T-helper 2 cell (primary cell): Measurements from ENCODE around the gene WASF3.
"Not testable (repeated sequence)": the region's sequence is repeated elsewhere in the genome, so short reads cannot be mapped to it uniquely, and the experiment has no call there.

Experiments used
- DNase-seq, 5 experiments: peaks; one replicate each; pipeline versions ENCODE4 v3.0.0 to v3.0.0-alpha.2; 2012 to 2022

The WASF3 gene

GRCh38 chr13:26636073-26636472 is 78.6 kb downstream of the WASF3 start:
- DNase-seq, result not testable (repeated sequence)

- DNase-seq, result no peak
These were observed 89.1 kb downstream of the WASF3 start for GRCh38 chr13:26646603-26647002.

GRCh38 chr13:26651234-26651633 is 93.8 kb downstream of the WASF3 start:
- DNase-seq, result no peak

- DNase-seq, result no peak
These were observed 95.8 kb downstream of the WASF3 start for GRCh38 chr13:26653310-26653709.

- DNase-seq, result no peak
These were observed 96.4 kb downstream of the WASF3 start for GRCh38 chr13:26653842-26654241.

GRCh38 chr13:26656919-26657318 is 99.4 kb downstream of the WASF3 start:
- DNase-seq, result peak in 1 of 5 experiments; percentile 15

GRCh38 chr13:26658448-26659385 is 101.2 kb downstream of the WASF3 start:
- no peak for DNase-seq

GRCh38 chr13:26660185-26660584 is 102.7 kb downstream of the WASF3 start:
- DNase-seq, result no peak

- peak in 1 of 5 experiments; percentile 6 for DNase-seq
These were observed 103.3 kb downstream of the WASF3 start for GRCh38 chr13:26660766-26661165.

- no peak for DNase-seq
These were observed 106.3 kb downstream of the WASF3 start for GRCh38 chr13:26663791-26664190.

- DNase-seq, result no peak
These were observed 106.8 kb downstream of the WASF3 start for GRCh38 chr13:26664286-26664685.

- no peak for DNase-seq
These were observed 107.4 kb downstream of the WASF3 start for GRCh38 chr13:26664876-26665275.

- peak in 1 of 5 experiments; percentile 56 for DNase-seq
These were observed 111.1 kb downstream of the WASF3 start for GRCh38 chr13:26668357-26669146.

- DNase-seq, result no peak
These were observed 116.4 kb downstream of the WASF3 start for GRCh38 chr13:26673890-26674289.

- DNase-seq, result no peak
These were observed 119.7 kb downstream of the WASF3 start for GRCh38 chr13:26677156-26677555.

GRCh38 chr13:26678330-26678729 is 120.8 kb downstream of the WASF3 start:
- no peak for DNase-seq

GRCh38 chr13:26678796-26679195 is 121.3 kb downstream of the WASF3 start:
- no peak for DNase-seq

GRCh38 chr13:26679411-26680122 is 122.1 kb downstream of the WASF3 start:
- no peak for DNase-seq

- no peak for DNase-seq
These were observed 122.6 kb downstream of the WASF3 start for GRCh38 chr13:26680123-26680450.

- no peak for DNase-seq
These were observed 123.1 kb downstream of the WASF3 start for GRCh38 chr13:26680572-26680971.

GRCh38 chr13:26681036-26681435 is 123.6 kb downstream of the WASF3 start:
- no peak for DNase-seq

GRCh38 chr13:26682606-26683005 is 125.1 kb downstream of the WASF3 start:
- DNase-seq, result no peak

- no peak for DNase-seq
These were observed 128.1 kb downstream of the WASF3 start for GRCh38 chr13:26685606-26686005.
